CD4-positive, alpha-beta T cell treated with Interleukin-12 subunit alpha and Interleukin-12 subunit beta, for 1 hour (primary cell): ENCODE results near the gene SLC35F5.
"Not testable (repeated sequence)": the region's sequence is repeated elsewhere in the genome, so short reads cannot be mapped to it uniquely, and the experiment has no call there.

ENCODE experiments used
- DNase-seq: peaks from one replicate; pipeline ENCODE4 v3.0.0-alpha.2; 2020

SLC35F5 gene

DNA sequence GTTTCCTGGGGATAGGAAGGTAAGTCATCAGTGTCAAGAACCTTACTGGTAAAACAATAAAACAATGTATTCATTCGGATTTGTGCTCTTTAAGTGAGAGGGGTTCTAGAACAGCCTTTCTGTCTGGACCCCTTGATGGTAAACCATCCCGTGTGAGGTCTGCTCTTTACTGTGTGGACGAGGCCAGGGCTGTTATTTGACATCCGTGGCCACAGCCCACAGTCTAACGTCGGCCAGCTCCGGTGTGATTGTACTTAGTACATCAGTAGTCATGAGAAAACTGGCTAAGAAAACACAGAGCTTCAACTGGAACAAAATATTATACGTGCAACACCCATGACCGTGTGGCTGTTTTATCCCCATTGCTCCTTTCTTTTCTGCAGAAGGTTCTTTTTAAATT lies 62.0 kb downstream of the SLC35F5 start:
- no peak for DNase-seq

DNA sequence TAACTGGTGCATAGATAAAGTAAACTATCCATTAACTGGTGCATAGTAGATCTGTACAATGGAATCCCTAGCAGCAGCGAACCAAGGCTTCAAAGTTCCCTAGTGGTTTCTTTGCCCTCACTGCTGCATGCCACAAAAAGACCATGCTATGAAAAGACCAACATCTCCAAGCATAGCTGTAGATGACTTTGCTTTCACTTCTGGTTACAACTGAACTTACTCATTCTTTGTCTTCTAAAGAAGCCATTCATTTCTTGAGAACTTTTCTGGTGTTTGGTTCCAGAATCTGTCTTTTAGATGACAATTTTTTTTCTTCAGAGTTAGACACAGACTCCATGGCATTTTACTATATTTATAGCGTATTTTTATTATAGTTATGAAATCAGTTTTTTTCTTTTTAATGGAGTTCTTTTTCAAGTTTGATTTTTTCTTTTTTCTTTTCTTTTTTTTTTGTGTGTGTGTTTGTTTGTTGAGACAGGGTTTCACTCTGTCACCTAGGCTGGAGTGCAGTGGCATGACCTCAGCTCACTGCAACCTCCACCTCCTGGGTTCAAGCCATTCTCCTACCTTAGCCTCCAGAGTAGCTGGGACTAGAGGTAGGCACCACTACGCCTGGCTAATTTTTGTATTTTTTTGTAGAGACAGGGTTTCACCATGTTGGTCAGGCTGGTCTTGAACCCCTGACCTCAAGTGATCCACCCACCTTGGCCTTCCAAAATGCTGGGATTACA lies 63.6 kb downstream of the SLC35F5 start:
- DNase-seq, result peak; percentile 23

DNA sequence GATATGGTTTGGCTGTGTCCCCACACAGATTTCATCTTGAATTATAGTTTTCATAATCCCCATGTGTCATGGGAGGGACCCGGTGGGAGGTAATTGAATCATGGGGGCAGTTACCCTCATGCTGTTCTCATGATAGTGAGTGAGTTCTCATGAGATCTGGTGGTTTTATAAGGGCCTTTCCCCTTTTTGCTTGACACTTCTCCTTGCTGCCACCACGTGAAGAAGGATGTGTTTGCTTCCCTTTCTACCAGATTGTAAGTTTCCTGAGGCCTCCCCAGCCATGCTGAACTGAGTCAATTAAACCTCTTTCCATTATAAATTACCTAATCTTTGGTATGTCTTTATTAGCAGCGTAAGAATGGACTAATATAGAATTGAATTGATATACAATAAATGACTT lies 65.6 kb downstream of the SLC35F5 start:
- not testable (repeated sequence) for DNase-seq

DNA sequence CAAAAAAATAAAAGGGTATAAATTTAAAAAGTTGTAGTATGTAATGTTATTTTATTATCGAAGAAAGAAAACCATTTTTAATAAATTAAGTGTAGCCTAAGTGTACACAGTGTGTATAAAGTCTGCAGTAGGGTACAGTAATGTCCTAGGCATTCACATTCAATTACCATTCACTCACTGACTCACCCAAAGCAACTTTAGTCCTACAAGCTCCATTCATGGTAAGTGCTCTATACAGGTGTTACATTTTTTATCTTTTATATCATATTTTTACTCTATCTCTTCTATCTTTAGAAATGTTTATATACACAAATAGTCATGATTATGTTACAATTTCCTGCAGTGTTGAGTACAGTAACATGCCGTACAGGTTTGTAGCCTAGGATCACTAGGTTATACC lies 69.9 kb downstream of the SLC35F5 start:
- DNase-seq, result no peak

DNA sequence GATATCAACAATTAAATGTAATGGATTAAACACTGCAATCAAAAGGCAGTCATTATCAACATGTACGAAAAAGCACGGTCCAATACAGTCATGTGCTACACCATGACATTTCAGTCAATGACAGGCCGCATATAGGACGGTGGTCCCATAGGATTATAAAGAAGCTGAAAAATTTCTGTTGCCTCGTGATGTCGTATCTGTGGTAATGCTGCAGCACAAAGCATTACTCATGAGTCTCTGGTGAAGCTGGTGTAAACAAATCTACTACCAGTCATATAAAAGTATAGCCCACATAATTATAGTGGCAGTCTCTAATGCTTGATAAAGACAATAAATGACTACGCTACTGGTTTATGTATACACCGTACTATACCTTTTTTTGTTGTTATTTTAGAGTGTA lies 71.0 kb downstream of the SLC35F5 start:
- no peak for DNase-seq

DNA sequence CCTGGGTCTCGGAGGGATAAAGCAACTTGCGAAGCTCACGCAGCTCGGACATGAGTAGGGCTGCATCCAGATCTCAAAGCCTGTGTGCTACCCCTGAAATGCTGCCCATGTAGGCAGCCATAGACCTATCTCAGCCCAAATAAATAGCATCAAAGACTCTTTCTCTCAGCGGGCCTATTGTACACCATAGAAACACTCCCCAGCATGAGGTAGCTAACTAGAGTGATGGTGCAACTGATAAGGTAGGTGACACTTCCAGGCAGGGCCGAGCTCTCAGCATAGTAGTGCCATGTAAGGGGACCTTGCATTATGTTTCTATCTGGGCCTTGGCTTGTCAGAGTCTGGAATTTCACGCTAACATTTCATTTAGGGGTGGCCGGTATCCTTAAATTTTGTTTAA lies 77.0 kb downstream of the SLC35F5 start:
- DNase-seq, result peak; percentile 14

DNA sequence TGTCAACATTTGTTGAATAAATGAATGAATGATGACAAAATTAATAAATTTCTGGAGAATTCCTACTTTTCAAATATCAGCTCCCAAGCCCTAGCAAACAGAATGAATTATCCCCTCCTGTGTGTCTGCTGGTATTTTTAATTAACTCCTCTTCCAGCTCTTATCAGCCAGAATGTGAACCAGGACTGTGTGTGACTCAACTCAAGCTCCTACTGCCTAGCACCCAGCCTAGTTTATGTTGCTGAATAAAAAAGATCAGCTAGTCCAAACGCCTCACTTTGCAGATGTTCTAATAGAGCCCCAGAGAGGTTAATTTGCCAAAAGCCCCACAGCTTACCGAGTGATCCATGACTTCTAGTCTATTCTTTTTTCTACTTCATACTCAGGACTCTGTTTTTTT lies 79.1 kb downstream of the SLC35F5 start:
- DNase-seq, result no peak

DNA sequence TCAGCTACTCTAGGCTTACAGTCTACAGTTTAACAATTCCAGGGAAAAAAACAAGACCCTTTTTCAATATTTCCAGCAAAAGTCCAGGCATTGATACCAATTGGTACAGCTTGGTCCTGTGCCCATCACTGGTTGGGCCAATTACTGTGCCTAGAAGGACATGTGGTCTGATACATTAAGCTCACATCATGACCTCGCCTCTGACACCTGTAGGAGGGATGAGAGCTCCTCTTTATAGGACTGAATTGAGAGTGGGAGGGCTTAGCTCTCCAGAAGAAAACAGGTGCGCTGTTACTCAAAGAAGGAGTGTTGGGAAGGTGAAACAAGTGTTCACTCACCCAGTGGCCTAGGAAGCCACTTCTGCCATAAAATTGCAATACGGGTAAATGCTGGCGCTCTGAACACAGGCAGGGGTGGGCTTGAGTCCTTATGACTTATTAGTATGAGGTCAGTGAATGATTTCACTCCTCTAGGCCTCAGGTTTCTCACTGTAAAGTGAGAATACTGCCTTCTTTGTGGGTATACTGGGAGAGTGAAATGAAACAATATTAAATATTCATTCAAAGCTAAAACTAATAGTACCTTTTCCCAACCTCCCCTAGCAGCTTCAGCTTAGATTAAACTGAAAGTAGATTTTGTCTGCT lies 79.7 kb downstream of the SLC35F5 start:
- no peak for DNase-seq

DNA sequence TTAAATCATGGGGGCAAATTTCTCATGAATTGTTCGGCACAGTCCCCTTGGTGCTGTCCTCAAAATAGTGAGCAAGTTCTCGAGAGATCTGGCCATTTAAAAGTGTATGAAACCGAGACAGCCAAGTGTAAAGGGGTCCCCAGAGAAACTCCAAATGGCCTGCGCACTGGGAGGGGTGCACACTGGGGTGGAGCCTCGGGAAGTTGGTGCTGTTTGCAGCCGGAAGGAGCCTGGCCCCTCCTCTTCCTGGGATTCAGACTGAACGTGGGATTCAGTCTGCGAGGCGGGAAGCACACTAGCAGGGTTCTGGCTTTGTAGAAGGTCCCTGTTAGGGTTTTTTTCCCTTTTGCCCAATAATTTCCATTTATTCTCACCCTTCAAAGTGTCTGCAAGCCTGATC lies 80.6 kb downstream of the SLC35F5 start:
- no peak for DNase-seq

DNA sequence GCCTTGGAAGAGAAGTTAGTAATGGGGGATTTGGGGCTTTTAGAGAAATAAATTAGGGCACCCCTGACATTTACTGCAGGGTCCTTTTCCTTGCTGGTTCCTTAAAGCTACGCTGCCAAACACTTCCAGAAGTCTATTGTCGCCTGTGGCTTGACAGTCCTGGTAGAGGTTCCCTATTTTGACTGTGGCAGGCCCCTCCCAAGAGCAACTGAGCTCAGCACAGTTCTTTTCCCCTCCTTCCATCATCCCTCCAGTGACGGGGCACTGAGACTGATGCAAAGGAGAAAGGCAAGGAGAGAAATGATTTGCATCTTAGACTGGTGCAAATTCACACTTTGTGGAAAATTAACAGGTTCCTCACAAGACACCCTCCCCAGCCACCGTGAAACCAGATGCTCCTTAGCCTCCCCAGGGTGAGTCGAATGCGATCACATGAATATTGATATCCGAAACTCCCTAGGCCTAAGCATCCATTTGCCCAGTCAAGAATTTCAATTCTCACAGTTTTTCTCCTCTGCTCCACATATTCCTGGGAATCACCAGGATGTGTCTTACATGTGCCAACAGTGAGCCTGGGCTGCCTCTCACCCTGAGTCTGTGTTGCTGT lies 84.0 kb downstream of the SLC35F5 start:
- DNase-seq, result no peak

DNA sequence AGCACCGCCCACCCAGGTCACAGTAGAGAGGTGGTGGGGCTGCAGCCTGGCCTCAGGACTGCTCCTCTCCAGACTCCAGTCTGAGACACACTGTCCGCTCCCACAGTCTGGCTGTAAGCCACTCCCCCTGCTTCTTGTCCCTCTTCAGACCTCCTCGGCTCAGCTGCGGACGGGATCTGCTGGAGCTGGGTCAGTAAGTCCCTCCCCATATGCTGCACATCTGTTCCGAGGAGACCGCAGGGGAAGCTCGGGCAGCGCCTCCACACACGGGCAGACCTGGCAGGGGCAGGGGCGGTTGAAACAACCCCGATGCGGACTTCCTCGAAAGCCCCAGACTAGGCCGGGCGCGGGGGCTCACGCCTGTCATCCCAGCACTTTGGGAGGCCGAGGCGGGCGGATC lies 87.4 kb downstream of the SLC35F5 start:
- not testable (repeated sequence) for DNase-seq

DNA sequence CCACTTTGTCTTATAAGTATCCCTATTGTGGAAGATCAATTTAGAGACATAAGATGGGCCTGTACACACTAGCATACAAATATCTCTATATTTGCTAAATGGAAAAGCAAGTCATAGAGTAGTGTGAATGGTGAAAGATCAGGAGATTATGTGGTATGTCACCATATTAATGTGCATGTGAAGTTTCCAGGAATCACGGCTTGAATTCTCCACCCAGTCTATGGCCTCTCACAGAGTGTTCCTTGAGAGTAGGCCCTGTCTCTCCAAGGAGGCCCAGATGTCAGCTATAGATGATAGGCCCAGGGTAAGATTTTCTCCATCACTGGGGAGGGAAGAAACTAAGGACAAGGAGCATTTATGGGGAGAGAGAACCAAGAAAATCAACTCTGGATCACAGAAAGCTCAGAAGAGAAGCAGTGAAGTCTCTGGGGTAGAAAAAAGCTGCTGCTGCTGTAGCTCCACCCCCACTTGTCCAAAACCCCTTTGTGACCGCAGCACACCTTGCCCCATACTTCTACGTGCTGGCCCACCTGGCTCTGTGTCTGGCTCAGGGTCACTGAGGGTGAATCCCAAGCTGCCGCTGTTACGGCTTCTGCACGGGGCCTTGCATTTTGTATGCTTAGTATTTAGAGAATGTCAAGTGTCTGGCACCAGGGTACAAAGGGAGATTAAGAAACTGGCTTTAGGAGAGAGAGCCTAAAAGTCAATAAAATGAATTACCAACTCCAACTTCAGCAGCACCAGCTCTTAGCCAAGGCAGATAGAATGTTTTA lies 91.5 kb downstream of the SLC35F5 start:
- not testable (repeated sequence) for DNase-seq

DNA sequence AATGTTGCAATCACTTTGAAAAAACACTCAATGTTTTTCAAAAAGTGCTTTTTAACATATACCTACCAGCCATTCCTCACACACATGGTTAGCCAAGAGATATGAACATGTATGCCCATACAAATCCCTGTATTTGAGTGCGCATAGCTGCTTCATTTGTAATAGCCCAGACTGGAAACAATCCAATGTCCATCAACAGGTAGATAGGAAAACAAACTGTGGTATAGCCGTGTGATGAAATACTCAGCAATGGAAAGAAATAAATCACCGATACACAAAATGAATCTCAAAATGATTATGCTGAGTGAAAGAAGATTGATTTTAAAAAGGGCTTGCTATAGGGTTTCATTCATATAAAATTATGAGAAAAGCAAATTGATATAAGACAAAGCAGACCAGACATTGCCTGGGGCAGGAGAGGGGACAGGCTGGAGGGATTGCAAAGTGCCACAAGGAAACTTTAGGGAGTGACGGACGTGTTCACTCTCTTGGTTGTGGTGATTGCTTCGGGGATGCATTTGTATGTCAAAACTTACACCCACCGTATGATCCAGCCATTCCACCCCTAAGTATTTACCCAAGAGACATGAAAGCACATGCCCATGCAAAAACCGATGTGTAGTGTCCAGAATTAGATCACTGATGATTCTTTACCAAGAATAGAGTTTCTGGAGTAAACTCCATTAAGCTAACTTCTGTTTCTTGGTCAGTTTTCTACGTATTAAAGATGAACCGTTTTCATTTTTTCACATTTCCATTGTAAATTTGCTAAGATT lies 93.0 kb downstream of the SLC35F5 start:
- DNase-seq, result not testable (repeated sequence)
